ENCODE data around the gene CYTH1.
A peak's percentile ranks its signal among the peaks of the same experiment; 100 is the strongest.

Gene CYTH1

GRCh38 chr17:78645421-78646295 lies 136.4 kb downstream of the CYTH1 start:
- peak; percentile 36 for DNase-seq

GRCh38 chr17:78644931-78645351 lies 137.1 kb downstream of the CYTH1 start:
- DNase-seq = no peak

GRCh38 chr17:78644224-78644623 lies 137.8 kb downstream of the CYTH1 start:
- no peak for DNase-seq

GRCh38 chr17:78643326-78643725 lies 138.7 kb downstream of the CYTH1 start:
- DNase-seq = no peak

GRCh38 chr17:78642707-78643106 lies 139.4 kb downstream of the CYTH1 start:
- DNase-seq = no peak

- no peak for DNase-seq
Measured at GRCh38 chr17:78641666-78642065, 140.4 kb downstream of the CYTH1 start.

GRCh38 chr17:78641243-78641642 lies 140.8 kb downstream of the CYTH1 start:
- DNase-seq = no peak

- no peak for DNase-seq
Measured at GRCh38 chr17:78640700-78641099, 141.4 kb downstream of the CYTH1 start.

GRCh38 chr17:78637643-78638420 lies 144.2 kb downstream of the CYTH1 start:
- DNase-seq = no peak

GRCh38 chr17:78637146-78637545 lies 144.9 kb downstream of the CYTH1 start:
- DNase-seq = no peak

- DNase-seq = no peak
Measured at GRCh38 chr17:78634154-78634553, 147.9 kb downstream of the CYTH1 start.

GRCh38 chr17:78629436-78629995 lies 152.6 kb downstream of the CYTH1 start:
- no peak for DNase-seq

- no peak for DNase-seq
Measured at GRCh38 chr17:78628547-78629435, 153.3 kb downstream of the CYTH1 start.

GRCh38 chr17:78624324-78625151 lies 157.5 kb downstream of the CYTH1 start:
- no peak for DNase-seq
